ENCODE measurements around the gene ITM2C.

The ITM2C gene

DNA sequence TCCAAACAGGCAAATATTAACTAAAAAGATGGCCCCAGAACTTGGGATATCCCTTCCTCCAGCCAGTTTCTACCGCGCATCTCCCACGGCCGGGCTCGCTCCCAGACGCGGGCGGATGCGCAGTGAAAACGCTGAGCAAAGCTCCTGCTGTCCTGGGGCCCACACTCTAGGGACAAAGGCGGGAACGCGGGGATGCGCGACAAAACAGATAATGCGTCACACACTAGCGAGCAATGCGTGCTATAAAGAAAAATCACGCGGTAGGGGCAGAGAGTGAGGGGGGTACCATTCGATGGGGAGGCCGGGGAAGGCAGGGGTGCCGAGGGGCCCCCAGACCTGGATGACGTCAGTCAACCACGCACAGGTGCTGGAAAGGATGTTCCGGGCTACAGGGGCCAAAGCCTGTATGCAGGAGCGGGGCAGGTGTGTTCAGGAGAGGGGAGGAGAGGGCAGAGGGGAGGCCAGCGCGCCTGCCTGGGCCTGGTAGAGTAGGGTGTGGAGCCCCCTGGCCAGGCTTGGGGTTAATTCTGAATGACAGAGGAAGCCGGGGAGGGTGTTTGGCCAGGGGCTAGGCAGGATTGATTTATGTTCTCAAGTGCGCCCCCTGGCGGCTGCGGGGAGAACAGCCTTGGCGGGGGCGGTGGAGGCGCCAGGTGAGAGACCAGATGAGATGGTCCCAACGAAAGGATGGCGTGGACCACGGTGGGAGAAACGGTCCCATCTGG is 14.9 kb upstream of the ITM2C start:
- peak; percentile 38 to 62 for DNase-seq (ENCODE audit: extremely low read depth in 1 of 2, low read depth in 1 of 2)

DNA sequence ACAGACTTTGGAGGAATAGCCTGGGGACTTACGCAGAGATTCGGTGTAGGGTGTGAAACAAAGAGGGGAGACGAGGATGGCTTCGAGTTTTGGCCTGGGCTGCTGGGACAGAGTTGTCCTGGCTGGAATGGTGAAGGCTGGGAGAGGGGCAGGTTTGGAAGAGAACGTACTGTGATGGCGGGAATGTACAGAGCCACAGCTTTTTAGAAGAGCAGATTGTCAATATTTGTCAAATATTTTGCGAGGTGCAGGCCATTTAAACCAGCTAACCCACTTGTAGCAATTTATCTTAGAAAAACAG is 14.4 kb upstream of the ITM2C start:
- no peak for DNase-seq (ENCODE audit: extremely low read depth in 1 of 2, low read depth in 1 of 2)

DNA sequence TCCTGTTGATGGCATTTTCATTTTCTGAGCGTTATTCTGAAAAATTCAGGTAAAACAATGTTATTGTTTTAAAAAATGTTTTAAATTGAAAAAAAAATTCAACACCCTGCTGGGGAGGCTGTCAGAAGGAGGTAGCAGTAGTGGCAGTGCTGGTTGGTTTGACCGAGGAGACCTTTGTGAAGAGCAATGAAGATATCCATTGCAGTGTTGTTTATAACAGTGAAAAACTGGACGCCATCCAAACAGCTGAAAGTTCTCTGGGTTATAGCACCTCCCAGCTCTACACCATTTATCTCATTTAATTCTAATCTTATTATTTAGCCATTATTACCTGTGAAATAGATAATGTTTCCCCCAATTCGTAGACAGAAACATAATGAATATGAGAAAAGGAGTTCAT is 12.6 kb upstream of the ITM2C start:
- DNase-seq (ENCODE audit: extremely low read depth in 1 of 2, low read depth in 1 of 2): no peak

DNA sequence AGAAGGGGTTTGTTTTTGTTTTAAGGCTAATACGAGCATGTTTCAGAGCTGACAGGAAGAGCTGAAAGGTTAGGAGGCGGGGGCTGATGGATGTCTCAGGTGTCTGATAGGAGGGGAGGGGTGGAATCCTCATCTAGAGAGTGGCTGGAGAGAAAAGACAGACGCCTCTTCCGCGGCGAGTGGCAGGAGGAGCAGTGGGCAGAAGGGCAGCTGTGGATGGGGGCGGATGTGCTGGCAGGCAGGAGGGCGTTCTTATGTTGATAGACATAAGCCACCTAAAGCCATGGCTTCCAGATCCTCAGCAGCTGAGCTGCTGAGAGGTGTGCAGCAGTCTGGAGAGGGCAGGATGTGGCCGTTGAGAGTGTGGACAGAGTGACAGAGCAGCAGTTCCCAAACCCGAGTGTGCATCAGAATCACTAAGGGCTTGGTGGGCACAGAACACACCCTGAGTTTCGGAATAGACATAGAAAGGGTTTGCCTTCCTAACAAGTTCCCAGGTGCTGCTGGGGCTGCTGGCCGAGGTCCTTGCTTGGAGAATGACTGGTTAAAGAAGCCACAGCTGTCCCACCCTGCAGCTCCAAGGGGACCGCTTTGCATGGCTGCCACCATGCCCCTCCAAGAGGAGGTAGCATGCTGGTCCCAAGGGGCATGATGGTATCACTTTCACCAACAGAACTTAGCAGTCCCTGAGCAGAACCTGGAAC is 3.0 kb upstream of the ITM2C start:
- no peak for DNase-seq (ENCODE audit: extremely low read depth in 1 of 2, low read depth in 1 of 2)

DNA sequence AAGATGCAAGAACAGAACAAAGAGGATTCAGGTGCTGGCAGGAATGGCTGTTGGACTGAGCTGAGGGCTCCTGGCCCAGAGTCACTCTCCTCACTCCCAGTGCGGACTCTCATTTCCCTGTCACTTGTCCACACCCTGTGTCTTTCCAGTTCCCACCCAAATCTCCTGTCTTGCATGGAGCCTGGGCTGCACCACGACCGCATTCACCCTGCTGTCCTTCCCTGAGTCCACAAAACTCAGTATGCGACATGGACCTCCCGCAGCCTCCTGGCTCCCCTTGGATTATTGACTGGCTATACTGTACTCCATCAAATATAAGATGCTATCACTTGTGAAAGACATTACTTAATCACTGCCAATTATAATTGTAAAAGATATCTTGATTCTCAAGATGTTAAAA is 2.5 kb upstream of the ITM2C start:
- no peak for DNase-seq (ENCODE audit: extremely low read depth in 1 of 2, low read depth in 1 of 2)

DNA sequence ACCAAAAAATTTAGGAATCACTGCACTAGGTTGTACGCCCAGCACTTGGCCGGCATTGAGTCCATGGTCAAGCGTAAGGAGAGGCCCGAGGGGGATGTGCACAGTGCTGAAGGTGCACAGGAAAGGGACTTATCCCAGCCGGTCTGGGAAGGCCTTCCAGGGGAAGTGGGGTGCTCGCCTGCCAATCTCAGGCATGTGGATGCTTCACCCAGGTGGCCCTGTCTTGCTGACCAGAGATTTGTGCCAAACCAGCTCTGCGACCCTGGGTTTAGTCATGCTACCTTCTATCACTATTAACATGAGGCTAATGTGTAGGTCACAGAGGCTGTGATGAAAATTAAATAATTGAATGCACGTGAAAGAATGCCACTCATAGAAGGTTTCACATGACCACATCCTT is 1.7 kb upstream of the ITM2C start:
- no peak for DNase-seq (ENCODE audit: extremely low read depth in 1 of 2, low read depth in 1 of 2)

DNA sequence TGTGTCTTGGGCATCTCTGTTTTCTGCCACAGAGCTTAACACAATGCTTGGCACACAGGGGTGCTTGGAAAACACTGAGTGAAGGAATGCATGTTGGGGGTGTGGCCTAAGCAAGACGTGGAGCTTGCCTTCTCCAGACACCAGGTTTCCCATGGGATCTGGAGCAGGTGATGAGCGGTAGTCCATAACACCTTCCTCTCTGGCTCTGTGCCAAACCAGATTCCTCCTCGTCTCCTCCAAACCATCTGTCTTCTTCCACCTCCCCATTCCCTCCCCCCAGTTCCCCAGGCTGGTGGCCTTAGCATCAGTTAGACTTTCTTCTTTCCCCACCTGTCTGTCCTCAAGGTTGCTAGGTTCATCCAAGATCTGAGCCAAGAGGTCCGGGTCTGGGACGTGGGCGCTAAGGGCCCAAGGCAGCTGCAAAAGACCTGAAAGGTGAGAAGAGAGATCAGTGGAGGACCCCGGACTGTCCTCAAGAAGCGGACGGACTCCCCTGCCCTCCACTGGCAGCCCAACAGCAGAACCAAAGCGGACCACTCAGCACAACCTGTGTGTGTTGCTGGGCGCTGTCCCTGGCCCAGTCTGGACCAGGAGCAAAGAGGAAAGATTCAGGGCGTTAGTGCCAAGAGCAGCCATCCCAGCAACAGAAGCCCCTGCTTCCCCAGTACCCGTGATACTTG is 1.2 kb upstream of the ITM2C start:
- no peak for DNase-seq (ENCODE audit: extremely low read depth in 1 of 2, low read depth in 1 of 2)

DNA sequence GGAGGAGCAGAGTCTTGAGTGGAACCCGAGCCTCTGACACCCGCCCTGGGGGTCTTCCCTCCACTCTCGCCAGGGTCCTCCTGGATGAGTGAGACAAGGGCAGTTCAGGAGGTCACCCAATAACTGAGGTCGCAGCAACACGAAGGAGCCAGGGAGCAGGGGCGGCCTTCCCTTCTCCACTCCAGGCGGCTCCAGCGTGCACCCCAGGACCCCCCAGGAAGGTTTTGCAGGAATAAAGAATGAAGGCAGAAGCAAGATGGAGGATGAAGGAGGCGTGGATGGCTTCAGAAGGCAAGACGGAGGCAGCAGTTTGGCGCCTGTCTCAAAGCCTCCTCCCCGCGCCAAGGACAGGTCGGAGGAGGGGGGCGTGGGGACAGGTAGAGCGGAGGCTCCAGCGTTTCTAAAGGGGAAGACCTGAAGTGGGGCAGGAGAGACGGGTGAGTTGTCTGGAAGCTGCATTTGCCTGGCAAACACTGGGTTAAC is 579 bp upstream of the ITM2C start:
- DNase-seq (ENCODE audit: extremely low read depth in 1 of 2, low read depth in 1 of 2): no peak

DNA sequence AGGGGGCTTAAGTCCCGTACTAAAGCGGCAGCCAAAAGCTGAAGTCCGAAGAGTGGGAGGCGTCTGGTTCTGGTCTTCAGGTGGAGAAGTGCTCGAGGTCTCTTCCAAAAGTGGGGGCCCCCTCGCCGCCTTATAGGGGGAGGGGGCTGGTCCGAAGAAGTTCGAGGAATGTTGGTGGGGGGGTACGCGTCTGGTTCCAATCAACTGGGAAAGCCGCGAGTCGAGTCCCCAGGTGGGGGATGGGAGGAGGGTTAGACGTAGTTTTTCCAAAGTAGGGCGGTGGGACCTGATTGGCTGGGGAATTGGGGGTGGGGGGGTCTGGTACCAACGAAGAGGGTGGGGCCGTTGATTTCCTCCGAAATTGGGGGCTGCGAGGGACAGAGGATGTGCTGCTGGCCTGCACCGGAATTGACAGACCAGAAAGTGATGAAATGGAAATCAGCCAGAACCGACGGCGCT is 594 bp downstream of the ITM2C start:
- DNase-seq (ENCODE audit: extremely low read depth in 1 of 2, low read depth in 1 of 2): no peak

DNA sequence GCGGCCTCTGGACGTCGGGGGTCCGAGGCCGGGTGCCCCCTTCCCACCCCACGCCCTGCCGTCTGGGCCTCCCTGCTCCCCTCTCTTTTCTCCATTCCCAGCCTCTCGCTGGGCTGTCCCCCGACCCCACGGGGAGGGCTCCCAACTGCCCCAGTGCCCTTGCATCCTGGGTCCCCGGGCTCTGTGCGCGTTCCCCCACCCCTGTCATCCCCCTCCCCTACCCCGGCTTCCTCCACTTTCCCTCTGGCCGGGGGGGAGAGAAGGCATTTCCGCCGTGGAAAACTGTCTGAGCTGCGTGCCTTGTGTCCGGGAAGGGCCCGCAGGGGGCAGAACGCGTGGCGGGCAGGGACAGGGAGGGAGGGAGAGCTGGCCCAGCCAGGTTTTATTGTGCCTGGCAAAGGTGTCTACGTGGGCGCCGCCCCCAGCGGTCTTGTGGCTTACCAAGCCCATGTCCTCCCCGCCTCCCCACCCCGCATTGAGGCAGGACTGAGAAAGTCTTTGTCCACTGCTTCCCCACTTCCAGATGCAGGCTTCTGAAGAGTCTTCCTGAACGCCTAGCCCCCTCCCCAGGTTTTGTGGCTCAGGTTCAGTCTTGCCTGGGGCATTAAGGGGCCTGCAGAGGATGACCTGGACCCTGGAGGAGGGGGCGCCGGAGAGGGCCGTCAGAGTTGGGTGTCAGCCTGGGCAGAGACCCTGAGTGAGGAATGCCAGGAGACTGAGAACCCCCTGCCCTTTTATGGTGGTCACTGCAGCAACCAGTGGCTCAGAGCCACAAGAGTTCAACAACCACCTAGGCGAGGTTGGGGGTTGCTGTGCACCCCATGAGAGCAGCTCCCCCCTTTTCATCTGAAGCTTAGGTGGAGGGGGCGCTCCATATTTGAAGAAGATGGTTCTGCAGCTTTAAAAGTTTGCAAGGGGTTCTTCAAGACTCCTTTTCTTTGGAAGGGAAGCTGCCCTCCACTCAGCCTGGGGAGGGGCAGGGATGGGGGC is 1.3 kb downstream of the ITM2C start:
- DNase-seq (ENCODE audit: extremely low read depth in 1 of 2, low read depth in 1 of 2): no peak

DNA sequence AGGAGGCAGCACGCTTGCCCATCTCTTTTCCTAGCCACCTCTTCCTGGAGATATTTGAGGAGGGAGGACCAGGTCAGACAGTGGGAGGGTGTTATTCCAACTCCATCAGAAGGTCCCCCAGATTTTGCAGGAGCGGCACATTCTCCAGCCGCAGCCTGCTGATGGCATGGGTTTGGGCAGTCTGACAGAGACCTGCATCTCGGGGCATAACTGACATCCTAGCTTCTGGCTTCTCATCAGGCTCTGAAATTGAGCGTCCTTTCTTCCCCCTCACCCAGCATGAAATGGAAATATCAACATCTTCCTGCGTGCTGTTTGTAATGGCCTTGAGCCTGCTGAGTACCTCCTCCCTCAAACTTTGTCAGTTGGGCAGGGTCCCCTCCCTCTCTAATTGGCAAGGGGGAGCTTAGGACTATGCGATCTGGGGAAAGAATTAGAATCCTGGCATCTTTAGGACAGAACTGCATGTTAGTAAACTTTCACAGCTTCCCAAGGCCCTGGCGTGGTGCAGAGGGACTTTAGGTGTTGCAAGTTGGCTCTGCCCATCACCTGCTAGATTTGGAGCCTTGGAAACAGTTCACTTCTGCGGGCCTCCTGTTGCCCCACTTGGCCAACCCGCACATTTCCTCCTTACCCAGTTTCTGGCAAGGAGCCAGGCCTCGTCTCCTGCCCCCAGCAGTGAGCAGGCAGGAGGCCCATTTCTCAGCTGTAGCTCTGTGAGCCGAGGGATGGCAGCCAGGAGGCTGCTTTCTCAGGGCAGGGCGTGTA is 2.2 kb downstream of the ITM2C start:
- DNase-seq (ENCODE audit: extremely low read depth in 1 of 2, low read depth in 1 of 2): peak; percentile 32 to 52

DNA sequence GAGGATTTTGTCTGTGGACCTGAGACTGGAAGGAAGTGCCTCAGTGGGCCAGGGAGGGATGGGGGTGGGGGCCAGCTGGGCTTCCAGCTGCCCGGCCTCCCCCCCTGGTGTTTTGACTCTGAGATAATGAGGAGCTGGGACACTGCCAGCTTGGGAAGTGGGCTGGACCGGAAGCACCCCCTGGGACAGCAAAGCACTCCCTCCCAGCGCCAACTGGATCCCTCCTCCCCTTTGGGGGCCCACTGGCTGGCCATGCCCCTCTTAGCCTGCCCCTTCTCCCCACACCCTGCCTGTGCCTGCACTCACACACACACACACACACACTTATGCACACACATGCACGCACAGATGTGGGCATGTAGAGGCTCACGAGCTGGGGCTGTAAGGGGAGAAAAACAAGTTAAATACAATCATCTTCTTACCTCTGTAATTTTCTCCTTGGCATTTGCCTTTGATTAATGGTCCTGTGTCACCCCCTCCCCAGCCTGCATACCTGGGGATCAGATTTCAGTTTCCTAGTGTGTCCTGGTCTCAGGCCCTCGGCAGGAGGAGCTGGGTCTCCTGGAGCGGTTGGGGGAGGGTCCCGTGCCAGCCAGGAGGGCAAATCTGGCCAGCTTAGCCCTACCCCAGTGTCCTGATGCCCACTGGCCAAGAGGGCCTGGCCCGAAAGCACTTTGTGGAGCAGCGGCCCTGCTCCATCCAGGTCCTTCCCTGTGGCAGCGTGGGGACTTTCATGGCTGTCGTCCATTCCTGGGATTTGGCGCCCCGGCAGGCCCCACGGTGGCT is 3.6 kb downstream of the ITM2C start:
- no peak for DNase-seq (ENCODE audit: extremely low read depth in 1 of 2, low read depth in 1 of 2)

DNA sequence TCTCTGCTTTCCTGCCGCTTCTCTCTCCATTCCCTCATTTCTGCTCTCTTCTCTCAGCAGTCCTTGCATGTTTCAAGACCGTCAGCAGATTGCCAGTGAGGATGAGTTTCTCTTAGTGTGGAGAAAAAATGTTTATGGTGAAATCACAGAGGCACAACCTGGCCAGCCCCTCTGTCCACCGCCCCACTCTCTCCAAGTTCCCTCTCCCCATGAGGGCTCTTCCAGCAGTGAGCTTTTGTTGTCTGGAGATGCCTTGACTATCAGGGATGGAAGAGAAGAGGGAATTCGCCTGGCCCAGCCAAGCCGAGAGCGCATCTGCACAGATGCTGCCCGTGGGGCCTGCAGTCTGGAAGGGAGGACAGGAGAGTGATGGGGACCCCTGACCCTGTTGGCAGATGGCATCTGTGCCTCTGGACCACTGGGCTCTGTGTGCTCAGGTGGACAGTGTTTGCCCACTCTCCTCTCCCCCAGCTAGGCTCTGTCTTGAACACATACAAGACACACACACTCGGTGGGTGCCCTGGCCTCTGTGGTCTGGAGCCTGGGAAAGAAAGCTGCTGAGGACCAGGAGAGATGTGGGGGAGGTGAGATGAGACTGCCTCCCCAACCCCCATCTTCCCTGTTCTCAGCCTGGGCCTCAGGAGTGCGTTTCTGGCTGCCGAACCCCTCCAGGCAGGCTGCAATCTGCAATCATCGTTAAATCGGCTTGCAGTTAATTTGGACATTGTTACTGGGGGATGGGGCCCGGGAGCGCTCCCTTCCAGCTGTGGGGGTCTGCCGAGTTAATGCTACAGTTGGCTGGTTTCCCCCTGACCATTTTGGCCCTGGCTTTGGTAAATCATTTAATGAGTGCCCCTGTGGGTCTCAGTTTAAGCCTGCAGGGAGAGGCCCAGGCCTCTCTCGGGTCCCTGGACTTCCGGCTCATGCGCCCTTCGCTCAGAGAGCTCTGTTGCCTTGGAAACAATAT is 4.5 kb downstream of the ITM2C start:
- no peak for DNase-seq (ENCODE audit: extremely low read depth in 1 of 2, low read depth in 1 of 2)

DNA sequence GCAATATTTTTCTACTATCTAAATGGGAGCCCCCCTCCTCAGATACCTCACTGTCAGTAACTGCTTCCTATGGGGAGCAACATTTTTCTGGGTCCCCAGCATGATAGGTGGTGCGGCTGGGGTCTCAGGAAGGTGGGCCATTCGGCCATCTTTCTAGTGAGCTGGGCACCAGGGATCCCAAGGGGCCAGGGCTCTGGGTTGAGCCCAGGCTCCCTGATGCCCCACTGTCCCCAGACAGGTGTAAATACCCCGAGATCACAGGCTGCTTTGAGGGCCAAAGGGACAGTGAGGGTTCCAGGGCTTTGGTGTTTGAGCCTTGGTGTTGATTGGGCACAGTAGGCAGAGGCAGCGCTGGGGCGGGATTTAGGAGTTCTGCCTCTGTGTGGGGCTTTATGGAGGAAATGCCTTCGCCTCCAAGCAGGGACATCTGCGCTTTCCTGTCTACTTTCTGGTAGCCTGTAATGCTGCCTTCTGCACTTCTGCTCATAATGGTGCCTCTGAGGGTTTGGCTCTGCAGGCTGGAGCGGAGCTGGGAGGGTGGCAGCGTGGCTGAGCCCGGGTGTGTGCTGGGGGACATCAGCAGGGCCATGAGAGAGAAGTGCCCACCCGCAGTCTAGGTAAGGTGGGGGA is 5.3 kb downstream of the ITM2C start:
- DNase-seq (ENCODE audit: extremely low read depth in 1 of 2, low read depth in 1 of 2): no peak

DNA sequence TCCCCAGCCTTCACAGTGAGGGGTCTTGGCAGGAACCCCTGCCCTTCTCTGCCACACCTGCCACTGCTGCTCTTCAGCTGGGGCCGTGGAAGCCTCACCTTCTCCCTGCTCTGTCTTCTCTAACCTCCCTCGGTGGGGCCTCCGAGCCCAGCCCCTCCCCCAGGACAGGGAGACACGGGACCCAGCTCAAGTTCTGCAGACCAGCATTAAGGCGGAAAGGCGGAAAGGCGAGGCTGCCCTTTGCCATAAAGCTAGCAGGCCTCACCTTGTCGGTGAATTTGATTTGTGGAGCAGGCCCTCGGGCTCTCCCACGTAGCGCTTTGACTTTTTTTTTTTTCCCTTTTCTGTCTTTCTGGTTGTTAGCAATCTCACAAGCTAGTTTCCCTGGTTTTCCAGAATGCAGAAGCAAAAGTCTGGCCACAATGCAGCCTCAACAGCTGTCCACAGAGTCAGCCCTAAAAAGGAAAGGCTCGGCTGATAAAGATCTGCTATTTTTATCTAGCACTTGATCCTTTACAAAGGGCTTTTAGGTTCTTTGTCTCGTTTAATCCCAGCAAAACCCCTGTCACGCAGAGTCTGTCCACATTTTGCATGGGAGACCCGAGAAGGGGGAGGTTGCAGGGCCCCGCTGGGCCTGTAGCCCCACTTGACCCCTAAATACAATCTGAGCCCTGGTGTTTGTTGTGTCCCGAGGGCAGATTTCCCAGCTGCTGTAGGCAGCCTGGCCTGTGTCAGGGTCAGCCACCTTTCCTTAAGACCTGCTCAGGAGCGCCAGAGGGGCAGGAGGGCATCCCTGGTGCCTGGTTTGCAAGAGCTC is 6.0 kb downstream of the ITM2C start:
- no peak for DNase-seq (ENCODE audit: extremely low read depth in 1 of 2, low read depth in 1 of 2)

DNA sequence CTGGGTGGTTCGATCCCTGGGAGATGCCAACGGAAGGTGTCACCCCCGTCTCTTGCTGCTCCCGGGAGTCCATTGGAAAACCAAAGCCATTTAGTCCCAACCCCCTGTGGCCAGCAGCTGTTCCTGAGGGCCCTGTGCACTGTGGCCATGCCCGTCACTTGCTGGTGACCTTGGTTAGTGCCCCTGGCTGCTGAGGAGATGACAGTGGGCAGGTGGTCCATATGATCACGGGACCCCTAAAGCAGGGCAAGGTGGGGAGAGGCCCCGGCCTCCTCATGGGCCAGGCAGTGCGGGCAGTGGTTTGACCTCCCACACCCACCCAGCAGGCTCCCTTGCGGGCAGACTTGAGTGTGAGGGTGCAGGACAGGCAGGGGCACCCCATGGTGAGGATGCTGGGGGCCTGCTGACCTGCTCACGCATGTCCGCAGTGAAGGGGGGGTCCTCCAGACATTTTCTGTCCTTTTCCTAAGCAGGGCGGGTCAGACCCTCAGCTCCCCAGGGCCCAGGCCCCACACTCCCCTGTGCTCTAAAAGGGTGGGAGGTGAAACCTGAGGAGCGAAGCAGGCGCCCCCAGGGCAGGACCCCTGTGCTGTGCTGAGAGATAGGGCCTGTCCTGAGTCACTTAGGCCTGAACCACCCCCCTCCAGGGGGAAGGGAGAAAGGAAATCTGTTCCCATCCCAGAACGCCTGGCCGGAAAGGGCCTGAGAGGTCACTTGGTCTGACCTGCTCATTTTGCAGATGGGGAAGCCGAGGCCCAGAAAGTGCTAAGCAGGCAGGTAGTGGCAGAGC is 6.8 kb downstream of the ITM2C start:
- no peak for DNase-seq (ENCODE audit: extremely low read depth in 1 of 2, low read depth in 1 of 2)

All from activated CD8-positive, alpha-beta memory T cell treated with anti-CD3 and anti-CD28 coated beads for 1 hour (primary cell).